GM19193 (cell line): ENCODE data around the gene FANCD2.
A peak's percentile ranks its signal among the peaks of the same experiment; 100 is the strongest.

Experiments
- POLR2A ChIP-seq: IDR thresholded peaks from 4 replicates; pipeline ENCODE4 v1.6.1; 2011; ENCODE audit not compliant: insufficient read depth, insufficient read length; ENCODE audit errors: extremely low read depth

Gene FANCD2

GRCh38 chr3:10026084-10026890, at the start of gene FANCD2:
TSS of gene FANCD2 (plus strand) at chr3:10026437. CDS start at chr3:10028658, 2,221 bp downstream.
- peak; percentile 86 for TF ChIP-seq POLR2A

DNA sequence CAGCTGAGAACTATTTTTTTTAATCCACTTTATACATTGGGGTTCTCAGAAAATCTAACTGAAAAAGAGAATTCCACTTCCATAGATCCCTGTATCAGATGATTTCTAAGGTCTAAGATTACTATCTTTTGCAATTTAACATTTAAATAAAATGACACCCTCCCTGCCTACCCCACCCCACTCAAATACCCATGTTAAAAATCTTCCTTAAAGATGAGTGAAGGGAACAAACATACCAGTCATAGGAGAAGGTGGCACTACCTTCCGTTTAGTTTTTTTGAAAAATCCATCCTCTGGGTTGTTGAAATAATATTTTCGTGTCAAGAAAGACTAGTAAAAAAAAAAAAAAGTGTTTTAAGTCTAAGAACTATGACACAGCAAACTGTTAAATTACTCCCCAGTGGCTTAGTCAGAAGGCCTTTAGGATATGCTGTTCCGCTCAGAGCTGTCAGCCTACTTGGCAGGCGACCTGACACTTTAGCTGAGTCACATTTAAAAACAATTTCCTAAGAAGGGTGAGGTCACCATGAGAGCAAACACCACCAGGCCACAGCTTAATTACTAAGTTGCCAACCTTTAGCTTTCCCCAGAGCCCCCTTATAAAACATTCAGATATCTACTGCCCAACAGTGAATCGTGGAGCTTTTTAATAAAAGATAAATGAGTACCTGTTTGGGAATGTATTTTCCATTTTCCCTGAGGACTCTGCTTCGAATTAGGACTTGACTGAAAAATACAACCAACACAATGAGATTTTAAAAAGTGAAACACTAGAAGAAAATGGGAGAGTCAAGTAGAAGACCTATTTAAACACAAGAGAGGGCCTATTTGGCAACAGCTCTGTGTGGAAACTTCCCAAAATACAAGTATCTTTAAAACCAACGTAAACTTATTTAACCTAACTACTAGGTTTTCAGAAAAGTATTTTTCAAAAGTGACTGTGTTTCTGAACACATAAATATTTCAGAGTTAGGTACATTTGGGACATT, 49.2 kb upstream of the FANCD2 start:
- no peak for TF ChIP-seq POLR2A

- TF ChIP-seq POLR2A = no peak
Measured at GRCh38 chr3:9978710-9979305, 47.4 kb upstream of the FANCD2 start.

DNA sequence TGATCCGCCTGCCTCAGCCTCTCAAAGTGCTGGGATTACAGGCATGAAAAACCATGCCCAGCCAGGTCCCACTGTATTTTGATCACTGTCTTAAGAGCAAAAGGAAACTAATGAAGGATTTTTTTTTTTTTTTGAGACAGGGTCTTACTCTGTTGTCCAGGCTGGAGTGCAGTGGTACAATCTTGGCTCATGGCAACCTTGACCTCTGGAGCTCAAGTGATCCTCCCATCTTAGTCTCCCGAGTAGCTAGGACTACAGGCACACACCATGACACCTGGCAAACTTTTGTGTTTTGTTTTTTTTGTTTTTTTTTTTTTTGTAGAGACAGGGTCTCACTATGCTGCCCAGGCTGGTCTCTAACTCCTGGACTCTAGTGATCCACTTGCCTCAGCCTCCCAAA, 46.0 kb upstream of the FANCD2 start:
- TF ChIP-seq POLR2A = no peak

GRCh38 chr3:9986230-9986725, 40.0 kb upstream of the FANCD2 start:
- TF ChIP-seq POLR2A = no peak

GRCh38 chr3:9994086-9994844, 32.0 kb upstream of the FANCD2 start:
- no peak for TF ChIP-seq POLR2A

- no peak for TF ChIP-seq POLR2A
Measured at GRCh38 chr3:10000686-10001085, 25.6 kb upstream of the FANCD2 start.

DNA sequence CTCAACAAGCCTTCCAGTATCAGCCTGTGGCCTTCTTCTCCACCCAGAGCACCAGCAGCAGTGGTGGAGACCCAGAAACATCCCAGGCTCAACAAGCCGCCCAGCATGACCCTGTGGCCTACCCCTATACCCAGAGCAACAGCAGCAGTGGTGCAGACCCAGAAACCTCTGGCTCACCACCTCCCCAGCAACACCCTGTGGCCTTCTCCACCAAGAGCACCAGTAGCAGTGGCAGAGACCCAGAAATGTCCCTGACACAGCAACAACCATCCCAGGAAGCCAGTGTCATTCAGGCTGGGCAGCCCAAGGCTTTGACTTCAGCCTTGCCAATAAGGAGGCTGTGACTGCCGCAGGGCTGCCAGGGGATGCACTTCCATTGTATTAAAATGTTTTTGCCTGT, 23.3 kb upstream of the FANCD2 start:
- TF ChIP-seq POLR2A = no peak

DNA sequence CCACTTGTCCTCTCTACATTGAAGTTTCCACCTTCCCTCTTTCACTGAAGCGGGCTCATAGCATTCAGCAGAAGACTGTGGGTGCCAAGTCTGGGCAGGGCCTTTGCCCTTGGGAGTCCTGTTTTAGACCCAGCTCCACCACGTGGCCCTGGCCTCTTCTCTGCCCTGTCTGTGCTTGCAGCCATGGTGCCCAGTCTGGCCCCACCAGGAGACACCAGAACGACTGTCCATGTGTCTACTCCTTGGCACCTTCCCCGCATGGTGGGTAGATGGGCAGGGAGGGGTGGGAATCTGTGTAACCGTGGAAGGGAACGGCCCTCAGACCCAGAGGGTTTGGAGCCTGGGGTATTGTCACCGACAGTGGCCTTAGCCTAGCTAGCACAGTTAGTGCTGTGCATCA, 21.7 kb upstream of the FANCD2 start:
- TF ChIP-seq POLR2A = no peak

DNA sequence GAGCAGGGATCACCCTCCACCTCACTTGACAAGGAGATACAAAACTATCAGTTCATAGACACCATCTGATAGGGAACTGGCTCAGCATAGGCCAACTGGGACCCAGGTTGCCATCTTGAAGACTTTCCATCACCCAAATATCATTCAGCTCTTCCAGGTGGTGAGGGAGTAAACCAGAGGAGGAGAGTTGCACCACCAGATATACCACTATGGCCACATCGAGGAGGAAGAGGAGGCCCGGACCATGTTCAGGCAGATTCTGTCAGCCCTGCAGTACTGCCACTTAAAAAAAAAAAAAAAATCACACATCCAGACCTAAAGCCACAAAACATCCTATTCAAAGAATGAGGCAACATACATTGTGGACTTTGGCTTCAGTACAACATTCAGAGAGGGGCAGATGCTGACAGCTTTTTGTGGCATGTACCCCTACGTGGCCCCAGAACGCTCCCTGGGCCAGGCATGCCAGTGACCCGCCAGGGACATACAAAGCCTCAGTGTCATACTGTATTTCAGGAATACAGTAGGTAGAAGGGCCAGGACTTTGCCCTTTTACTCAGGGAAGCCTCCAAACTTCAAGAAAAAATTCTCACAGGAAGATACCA, 21.2 kb upstream of the FANCD2 start:
- no peak for TF ChIP-seq POLR2A

DNA sequence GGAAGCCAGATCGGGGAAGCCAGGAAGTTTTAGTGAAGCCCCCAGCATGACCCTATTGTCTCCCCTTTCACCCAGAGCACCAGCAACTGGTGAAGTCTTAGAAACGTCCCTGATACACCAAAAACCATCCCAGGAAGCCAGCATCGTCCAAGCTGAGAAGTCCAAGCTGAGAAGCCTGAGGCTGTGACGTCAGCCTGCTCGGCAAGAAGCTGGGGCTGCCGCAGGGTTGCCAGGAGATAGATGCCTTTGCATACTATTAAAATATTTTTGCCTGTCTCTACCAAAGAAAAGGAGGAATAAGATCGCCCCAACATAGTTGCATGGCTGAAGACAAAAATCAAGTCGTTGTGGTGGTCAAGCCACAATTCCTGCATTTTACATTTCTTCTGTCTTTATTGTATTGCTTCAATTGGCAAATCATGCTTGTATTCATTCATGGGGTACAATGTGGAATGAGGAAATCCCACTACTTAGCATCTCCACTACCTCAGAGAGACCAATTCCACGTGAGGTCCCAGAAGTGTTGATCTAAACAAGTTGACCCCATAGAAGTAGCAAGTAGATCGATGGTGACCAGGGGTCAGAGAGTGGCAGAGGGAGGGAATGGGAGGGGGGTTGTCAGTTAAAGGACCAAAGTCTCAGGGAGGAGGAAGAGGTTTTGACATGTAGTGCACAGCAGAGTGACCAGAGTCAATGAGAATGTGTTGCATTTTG, 20.0 kb upstream of the FANCD2 start:
- TF ChIP-seq POLR2A = no peak

- no peak for TF ChIP-seq POLR2A
Measured at GRCh38 chr3:10006762-10007090, 19.5 kb upstream of the FANCD2 start.

GRCh38 chr3:10007126-10007782, 19.0 kb upstream of the FANCD2 start:
- no peak for TF ChIP-seq POLR2A
